SKM-1 (cell line): ENCODE measurements around the gene TMED10.
"Not testable (repeated sequence)": the region's sequence is repeated elsewhere in the genome, so short reads cannot be mapped to it uniquely, and the experiment has no call there.

ENCODE experiments used
- DNase-seq: peaks from one replicate; lab custom pipeline; 2025; ENCODE audit not compliant: unreplicated experiment; lab: John Stamatoyannopoulos, UW

The TMED10 gene

DNA sequence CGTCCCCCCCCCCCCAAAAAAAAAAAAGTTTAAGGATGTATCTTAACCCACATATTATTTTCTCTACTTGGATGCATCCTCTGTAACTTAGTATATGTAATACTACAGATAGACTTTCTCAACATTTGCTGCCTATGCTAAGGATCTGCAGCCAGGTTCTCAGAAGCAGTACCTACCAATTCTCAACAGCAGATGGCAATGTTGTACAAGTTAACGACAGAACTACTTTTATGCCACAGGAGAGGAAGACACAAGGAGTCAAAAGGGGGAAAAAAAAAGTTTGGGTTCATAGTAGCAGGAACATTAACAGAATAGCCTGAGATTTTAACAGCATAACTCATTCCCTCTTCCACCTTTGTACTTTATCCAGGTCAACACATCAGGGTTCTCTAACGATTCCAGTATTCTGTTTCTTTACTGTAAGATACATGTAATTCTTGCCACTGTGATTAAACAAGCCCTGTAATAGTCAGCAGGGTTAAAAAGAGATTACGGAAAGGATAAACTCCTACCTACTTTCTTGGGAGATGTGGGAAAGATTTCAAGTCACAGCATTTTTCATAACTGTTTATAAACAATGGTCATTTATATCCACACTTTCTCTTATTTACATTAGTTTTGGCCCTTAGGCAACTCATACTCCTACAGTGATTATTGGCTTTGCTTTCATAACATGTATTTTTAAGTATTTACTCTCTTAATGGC, 43.9 kb downstream of the TMED10 start:
- peak; percentile 32 for DNase-seq

DNA sequence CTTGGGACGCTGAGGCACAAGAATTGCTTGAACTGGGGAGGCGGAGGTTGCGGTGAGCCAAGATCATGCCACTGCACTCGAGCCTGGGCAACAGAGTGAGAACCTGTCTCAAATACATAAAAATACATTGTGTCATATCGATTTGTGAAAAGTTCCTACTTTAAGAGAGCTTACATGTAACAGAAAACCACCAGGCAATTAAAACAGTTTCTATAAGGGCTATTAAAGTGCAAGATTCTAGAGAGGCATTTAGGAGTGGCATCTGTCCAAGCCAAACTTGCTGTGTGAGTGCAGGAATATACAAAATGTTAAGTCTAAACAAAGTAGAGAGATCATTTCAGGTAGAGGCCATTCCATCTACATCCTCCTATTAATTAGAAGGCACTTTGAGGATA, 47.8 kb downstream of the TMED10 start:
- DNase-seq: no peak

DNA sequence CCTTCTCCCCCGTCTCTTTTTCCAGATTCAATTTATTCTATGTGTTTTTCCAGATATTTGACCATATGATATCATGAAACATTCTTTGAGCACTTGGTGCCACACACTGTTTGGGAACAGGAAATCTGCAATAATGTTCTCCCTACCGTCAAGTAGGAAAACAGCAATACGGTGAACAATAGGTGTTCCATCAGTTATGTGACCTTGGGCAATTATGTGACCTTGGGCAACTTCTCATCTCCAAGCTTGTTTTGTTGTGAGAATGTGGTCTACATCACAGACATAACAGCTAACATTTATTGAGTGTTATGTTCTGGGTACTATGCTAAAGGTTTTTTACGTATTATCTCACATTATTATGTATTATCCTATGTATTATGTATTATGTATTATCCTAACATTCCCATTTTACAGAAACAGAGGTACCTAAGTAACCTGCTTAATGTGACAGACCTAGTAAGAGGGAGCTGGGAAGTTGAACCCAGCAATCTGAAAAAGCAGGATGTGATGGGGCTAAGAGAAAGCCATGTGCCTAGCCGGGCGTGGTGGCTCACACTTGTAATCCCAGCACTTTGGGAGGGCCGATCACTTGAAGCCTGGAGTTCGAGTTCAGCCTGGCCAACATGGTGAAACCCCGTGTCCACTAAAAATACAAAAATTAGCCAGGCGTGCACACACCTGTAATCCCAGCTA, 48.4 kb downstream of the TMED10 start:
- DNase-seq: no peak

- DNase-seq: not testable (repeated sequence)
These were observed 49.0 kb downstream of the TMED10 start for GRCh38 chr14:75127474-75127820.

- peak; percentile 44 for DNase-seq
These were observed 49.5 kb downstream of the TMED10 start, which contains the start of gene NEK9 for GRCh38 chr14:75126679-75127473. Gene NEK9, minus strand, starts transcription at chr14:75127048. Its CDS starts 127 bp downstream, at chr14:75126921.

DNA sequence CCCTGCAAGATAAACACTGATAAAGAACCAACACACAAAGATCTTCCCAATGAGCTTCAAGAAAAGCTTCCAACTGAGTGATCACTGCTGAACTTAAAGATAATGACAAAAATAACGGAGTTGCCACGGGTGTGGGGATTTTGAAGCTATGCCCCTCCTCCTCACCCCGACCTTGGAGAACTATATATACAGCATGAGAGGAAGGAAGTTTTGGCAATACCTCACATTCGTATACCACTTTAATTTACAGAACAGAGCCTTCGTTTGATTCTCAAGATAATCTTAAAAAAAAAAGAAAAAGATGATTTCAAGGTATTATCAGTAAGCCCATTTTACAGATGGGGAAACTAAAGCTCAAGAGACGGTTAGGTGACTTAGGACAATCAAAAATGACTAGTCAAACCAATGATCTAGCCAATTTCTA, 50.3 kb downstream of the TMED10 start:
- peak; percentile 9 for DNase-seq

- no peak for DNase-seq
These were observed 50.8 kb downstream of the TMED10 start for GRCh38 chr14:75125617-75126016.

- DNase-seq: no peak
These were observed 52.4 kb downstream of the TMED10 start for GRCh38 chr14:75123991-75124390.

- DNase-seq: no peak
These were observed 54.9 kb downstream of the TMED10 start for GRCh38 chr14:75121552-75121951.

- peak; percentile 27 for DNase-seq
These were observed 55.7 kb downstream of the TMED10 start for GRCh38 chr14:75120541-75121291.

DNA sequence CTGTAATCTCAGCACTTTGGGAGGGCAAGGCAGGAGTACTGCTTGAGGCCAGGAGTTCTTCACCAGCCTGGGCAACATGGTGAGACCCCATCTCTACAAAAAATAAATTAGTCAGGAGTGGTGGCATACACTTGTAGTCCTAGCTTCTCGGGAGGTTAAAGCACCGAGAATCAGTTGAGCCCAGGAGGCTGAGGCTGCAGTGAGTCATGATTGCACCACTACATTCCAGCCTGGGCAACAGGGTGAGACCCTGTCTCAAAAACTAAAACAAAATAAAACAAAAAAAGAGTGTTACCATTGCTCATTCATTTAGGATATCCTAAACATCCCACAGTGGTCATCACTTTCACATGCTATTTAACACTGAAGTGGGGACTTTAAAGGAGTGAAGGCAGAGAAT, 57.4 kb downstream of the TMED10 start:
- no peak for DNase-seq

GRCh38 chr14:75113932-75114539, 62.4 kb downstream of the TMED10 start:
- no peak for DNase-seq

GRCh38 chr14:75109877-75110276, 66.5 kb downstream of the TMED10 start:
- DNase-seq: no peak

DNA sequence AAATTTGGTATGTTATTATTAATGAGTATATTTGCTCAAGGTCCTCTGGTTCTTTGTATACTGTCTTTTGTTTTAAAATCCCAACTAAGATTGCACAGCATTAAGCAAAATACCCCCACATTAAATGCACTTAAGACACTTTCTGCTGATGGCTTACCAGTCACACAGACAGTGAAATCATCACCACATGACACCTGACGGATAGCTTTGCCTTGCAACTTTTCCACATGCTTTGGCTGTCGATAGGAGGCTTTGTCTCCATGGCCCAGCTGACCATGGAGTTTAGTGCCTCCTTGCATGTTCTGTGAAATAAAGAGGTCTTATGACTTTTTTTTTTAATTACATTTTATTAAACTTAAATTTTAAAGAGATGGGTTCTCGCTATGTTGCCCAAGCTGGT, 69.2 kb downstream of the TMED10 start:
- no peak for DNase-seq

- no peak for DNase-seq
These were observed 74.9 kb downstream of the TMED10 start for GRCh38 chr14:75101491-75101890.

- DNase-seq: no peak
These were observed 77.7 kb downstream of the TMED10 start for GRCh38 chr14:75098682-75099081.

- DNase-seq: no peak
These were observed 78.2 kb downstream of the TMED10 start for GRCh38 chr14:75098212-75098611.

DNA sequence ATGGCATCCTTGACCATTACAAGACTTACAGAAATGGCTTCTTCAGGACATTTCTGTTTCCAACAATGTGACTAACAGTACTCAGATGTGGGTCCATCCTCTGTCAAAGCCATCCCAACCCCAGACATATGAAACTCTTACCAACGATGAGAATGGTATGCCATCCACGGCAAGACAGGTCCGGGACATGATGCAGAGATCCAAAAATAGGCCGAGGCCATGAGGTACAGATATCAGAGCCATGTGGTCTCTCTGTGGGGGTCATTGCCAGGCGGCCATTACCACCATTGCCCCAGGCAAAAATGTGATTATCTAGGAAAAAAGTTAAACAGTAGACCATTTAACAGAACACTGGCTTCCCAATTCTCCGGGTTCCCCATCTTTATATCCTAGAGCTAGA, 79.5 kb downstream of the TMED10 start:
- no peak for DNase-seq

- DNase-seq: no peak
These were observed 80.7 kb downstream of the TMED10 start for GRCh38 chr14:75095690-75096089.

DNA sequence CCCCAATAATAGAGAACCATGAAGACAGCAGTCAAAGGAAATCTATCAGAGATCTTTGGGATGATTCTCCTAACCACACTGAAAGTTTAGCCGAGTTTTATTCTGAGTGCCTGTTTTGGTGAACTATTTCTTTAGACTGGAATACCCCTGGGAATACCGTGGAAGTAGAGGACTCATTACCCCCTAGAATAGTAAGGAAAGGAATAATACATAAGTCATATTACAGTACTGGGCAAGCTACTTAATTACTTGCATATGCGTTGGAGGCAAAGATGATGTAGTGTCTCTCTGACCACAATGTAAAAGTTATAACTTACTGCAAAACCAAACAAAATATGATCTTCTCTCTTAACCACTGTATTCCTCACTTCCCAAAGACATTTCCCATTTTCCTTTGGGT, 81.5 kb downstream of the TMED10 start:
- no peak for DNase-seq

DNA sequence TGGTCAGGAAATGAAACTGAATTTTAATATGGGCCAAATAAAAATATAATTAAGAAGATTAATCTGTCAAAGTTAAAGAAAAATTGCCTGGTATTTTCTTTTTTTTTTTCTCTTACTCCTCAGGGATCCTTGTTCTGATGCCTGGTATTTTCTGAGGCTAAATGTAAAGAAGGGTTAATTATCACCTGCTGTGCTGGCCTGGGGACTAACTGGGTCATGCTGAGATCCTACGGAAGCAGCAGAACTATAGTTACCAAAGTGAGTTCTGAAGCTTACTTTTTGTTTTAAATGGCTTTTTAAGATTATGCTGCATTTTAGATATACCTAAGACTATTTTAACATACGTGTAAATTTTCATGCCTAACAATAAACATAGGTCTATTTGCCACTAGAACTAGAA, 83.7 kb downstream of the TMED10 start:
- no peak for DNase-seq
